Stimulated activated memory B cell treated with anti-CD40 and anti-IgM and Interleukin-4, amounts not matched to agents 10 μg/mL and 1 μg/mL and 100 μg/mL, for 72 hours (primary cell): ENCODE data around the gene SPINK7.

Source experiments
- ATAC-seq: fragments of 150-1000 bp; cut with Tn5 transposase; 2 replicates; pipeline ENCODE4 v1.10.0; 2021
- H3K27ac Mint-ChIP-seq: one replicate; pipeline ENCODE4 v1.8.0; 2022; ENCODE audit warnings: mild to moderate bottlenecking, mixed read lengths
- H3K27me3 Mint-ChIP-seq: one replicate; pipeline ENCODE4 v1.8.0; 2022; ENCODE audit warnings: mixed read lengths
- H3K36me3 Mint-ChIP-seq: one replicate; pipeline ENCODE4 v1.8.0; 2022; ENCODE audit warnings: mixed read lengths
- H3K4me1 Mint-ChIP-seq: one replicate; pipeline ENCODE4 v1.8.0; 2022; ENCODE audit warnings: mixed read lengths
- H3K4me3 Mint-ChIP-seq: one replicate; pipeline ENCODE4 v1.8.0; 2022; ENCODE audit warnings: mild to moderate bottlenecking, moderate library complexity, mixed read lengths
- H3K9me3 Mint-ChIP-seq: one replicate; pipeline ENCODE4 v1.8.0; 2022; ENCODE audit warnings: mixed read lengths

The SPINK7 gene

DNA sequence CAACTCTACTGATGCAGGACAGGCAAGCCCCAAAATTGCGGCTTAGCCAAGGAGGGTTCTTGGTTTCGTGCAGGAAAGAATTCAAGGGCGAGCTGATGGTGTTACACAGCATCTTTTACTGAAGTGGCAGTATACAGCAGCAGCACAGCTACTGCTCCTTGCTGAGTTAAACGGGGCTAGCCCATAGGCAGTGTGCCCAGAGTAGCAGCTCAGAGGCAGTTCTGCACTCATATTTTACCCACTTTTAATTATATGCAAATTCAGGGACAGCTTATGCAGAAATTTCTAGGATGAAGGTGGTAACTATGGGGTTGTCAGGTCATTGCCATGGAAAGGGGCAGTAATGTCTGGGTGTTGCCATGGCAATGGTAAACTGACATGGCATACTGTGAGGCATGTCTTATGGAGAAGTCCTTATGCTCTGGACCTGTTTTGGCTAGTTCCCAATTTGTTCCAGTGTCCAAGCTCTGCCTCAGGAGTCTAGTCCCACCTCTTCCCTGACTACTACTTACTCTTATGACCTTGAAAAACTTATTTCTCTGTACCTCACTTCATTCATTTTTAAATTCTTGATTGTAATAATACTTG lies 21.1 kb downstream of the SPINK7 start:
- Mint-ChIP-seq H3K27me3 (peaks cover 8% of the 10 kb centered on the region), H3K4me1 (peaks cover 5% of the 10 kb centered on the region), H3K27ac (no peak overlapping the region), H3K9me3 (peaks cover 15% of the 10 kb centered on the region), H3K36me3 (peaks cover 5% of the 10 kb centered on the region), H3K4me3 (no peak overlapping the region)
- no peak for ATAC-seq

DNA sequence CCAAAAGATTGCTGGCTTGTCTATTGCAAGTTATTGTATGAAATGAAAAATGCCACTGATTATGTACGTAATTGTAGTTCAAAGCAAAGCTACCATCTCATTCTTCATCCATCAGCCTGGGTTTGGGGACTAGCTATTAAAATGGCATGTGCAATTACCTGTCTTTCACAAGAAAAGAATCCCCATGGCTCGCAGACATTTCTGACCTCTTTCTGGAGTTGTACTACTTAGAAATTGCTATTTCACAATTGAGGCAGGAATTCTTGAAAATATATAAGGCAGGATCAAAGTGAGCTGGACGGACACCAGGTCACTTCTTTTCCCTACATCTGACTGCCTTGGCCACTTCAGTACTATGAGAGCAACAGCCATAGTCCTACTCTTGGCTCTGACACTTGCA lies 23.0 kb downstream of the SPINK7 start, which contains the start of gene SPINK9:
TSS of gene SPINK9 (plus strand) at position 301 of the 400 bp plus-strand sequence. CDS start at position 356, 55 bp downstream.
- Mint-ChIP-seq H3K9me3 (peaks cover 6% of the 10 kb centered on the region), H3K4me3 (no peak within 1 kb of the TSS), H3K36me3 (peaks cover 5% of the 10 kb centered on the region), H3K27me3 (peaks cover 8% of the 10 kb centered on the region), H3K4me1 (peaks cover 5% of the 10 kb centered on the region), H3K27ac (no peak within 1 kb of the TSS)
- no peak for ATAC-seq

DNA sequence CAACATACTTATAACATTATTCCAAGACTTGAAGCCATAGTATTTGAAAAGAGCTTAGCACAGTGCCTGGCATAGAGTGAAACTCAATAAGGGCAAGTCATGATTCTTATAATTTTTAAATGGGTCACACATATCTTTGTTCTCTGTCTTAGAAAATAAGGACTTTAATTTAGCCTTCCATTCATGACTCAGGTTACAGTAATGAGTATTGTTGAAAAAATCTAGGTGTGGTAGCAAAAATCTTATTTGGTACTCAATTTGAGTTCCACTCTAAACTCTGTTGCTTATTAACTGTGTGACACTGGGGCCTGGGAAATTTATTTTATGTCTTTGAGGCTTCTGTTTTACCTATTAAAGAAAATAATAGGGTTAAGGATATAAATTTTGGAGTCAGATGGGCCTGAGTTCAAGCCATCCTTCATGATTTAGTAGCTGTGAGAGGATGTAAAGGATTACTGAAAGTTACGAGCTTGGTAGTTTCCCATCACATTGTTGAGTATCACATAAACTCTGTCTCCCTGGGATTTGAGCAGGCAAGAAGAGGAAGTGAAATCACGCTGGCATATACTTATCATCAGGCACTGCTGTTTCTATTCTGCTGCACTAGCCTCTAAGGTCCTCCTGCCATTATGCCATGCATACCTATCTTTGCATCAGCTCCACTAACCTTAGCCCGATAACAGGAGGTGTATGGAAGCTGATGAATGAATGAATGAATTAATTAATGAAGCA lies 24.6 kb downstream of the SPINK7 start:
- no peaks in the 10 kb centered on the region for H3K9me3 Mint-ChIP-seq
- H3K4me1 Mint-ChIP-seq: peaks cover 5% of the 10 kb centered on the region
- no peaks in the 10 kb centered on the region for H3K27me3 Mint-ChIP-seq
- no peak overlapping the region for H3K4me3 Mint-ChIP-seq
- peaks cover 3% of the 10 kb centered on the region for H3K36me3 Mint-ChIP-seq
- ATAC-seq: peak; percentile 74
- no peak overlapping the region for H3K27ac Mint-ChIP-seq

DNA sequence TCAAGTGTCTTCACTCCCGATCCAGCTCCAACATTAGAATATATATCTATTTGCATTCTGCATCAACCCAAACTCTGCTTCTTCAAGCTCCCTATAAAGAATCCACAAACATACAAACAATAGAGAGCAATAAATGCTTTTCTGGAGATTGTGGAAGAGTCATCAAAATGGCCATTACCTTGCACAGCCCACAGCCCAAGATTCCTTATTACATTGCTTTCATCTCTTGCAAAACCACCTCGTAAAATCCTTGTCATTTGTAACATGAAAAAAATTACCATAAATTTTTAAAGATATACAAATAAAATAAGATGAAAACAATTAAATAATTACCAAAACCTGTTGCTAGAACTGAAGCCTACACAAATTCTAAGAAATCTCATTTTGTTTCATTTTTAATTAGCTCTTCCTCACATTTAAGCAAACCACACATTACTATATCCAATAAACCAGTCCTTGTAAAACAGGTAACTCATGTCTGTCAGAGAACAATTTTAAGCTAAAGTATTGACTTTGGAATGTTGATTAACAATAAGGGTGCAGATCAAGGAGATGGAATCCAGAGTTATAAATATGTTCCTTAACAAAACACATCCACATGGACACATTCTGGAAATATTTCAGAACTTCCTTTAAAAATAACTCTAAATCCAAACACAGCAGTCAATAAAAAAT lies 30.3 kb downstream of the SPINK7 start:
- Mint-ChIP-seq H3K27me3 (no peaks in the 10 kb centered on the region), H3K36me3 (peaks cover 5% of the 10 kb centered on the region), H3K4me3 (no peak overlapping the region), H3K4me1 (no peaks in the 10 kb centered on the region), H3K9me3 (no peaks in the 10 kb centered on the region), H3K27ac (no peak overlapping the region)
- no peak for ATAC-seq

DNA sequence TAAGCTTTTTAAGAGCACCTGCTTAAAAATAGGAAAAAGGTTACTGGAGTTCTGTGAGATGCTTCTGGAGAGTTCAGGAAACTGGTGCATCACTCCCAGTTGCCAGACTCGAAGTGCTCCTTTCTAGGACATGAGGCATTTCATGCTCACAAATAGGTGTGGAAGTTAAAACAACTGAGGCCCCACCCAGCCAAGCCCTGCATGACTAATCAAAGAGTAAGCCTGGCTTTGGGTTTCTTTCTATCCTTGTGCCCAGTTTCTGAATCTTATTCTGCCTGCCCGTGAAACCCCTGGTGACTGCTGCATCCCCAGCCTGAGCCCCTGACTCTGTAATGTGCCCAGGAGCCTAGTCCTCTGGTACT lies 30.8 kb downstream of the SPINK7 start:
- Mint-ChIP-seq H3K4me1 (no peaks in the 10 kb centered on the region), H3K36me3 (peaks cover 5% of the 10 kb centered on the region), H3K4me3 (no peak overlapping the region), H3K27ac (no peak overlapping the region), H3K9me3 (no peaks in the 10 kb centered on the region), H3K27me3 (no peaks in the 10 kb centered on the region)
- no peak for ATAC-seq

DNA sequence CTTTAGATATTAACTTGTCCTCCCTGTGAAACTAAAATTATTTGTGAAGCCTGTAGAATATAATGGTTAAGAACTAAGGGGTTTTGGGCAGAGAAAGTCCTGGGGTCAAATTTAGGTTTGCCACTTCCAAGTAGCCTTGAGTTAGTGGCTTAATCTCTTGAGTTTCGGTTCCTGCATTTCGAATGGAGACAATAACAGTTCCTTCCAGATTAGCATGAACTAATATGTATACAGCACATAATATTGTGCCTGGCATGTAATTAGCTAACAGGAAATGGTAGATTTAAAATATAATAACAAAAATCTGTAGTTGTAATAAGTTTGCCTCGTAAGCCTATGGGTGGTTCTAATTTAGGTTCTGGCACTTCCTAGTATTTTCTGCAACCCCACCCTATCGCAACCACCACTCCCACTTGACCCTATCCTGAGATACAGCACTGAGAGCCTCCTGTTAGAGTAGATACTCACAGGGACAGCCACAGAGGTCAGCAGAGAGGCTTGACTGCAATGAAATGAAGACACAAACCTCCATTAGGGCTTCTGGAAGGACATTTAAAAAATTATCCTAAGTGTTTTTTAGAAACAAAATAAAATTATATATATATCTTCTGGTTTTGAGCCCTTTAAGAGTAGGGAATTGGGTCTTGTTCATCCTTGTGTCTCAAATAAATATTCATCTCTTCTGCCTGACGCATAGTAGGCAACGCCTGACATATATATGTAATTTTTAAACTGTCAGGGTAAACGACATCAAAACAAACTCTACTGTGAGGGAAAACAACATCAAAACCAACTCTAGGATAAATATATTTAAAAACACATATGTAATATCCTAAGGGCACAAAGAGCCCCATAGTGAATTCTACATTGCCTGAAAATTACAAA lies 31.6 kb downstream of the SPINK7 start:
- H3K27ac Mint-ChIP-seq: no peak overlapping the region
- H3K9me3 Mint-ChIP-seq: no peaks in the 10 kb centered on the region
- peaks cover 5% of the 10 kb centered on the region for H3K36me3 Mint-ChIP-seq
- no peaks in the 10 kb centered on the region for H3K4me1 Mint-ChIP-seq
- H3K27me3 Mint-ChIP-seq: no peaks in the 10 kb centered on the region
- no peak overlapping the region for H3K4me3 Mint-ChIP-seq
- no peak for ATAC-seq

DNA sequence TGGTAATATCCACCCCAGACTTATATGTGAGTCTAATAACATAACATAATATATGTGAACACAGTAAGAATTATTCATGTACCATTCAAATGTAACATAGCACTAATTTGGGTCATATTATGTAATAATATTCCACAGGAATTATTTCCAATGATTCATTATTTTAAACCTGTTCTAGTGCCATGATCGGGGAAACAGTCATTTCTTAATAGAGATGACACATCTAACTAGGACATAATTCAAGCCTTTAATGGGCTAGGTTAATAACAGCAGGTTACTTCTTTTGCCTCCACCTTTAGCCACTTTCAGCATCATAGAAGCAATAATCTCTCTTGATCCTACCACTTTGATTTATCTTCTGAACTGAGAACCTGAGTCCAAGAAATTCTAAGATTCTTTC lies 35.5 kb downstream of the SPINK7 start:
- H3K4me1 Mint-ChIP-seq: no peaks in the 10 kb centered on the region
- no peak for ATAC-seq
- no peak overlapping the region for H3K4me3 Mint-ChIP-seq
- H3K9me3 Mint-ChIP-seq: no peaks in the 10 kb centered on the region
- no peaks in the 10 kb centered on the region for H3K27me3 Mint-ChIP-seq
- no peaks in the 10 kb centered on the region for H3K36me3 Mint-ChIP-seq
- no peak overlapping the region for H3K27ac Mint-ChIP-seq

DNA sequence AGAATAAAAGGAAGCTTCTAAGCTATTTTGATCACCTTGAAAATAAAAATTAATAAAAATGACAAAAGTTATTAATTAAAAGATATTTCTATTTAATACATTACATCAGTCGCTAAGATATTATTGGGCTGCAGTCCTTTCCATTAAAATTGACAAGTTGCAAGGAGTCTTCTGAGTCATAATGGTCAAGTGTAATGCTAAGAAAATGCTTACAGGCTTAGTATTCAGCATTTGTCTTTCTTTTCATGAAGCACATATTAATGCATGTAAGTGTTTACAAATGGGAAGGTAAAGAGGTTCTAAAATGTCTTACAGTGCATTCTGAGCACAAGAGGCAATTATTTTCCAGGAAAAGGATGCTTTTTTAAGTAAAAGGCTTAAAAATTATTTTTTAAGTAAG lies 40.5 kb downstream of the SPINK7 start:
- no peak overlapping the region for H3K27ac Mint-ChIP-seq
- no peak for ATAC-seq
- H3K4me3 Mint-ChIP-seq: no peak overlapping the region
- H3K36me3 Mint-ChIP-seq: no peaks in the 10 kb centered on the region
- H3K9me3 Mint-ChIP-seq: no peaks in the 10 kb centered on the region
- H3K27me3 Mint-ChIP-seq: no peaks in the 10 kb centered on the region
- H3K4me1 Mint-ChIP-seq: no peaks in the 10 kb centered on the region

DNA sequence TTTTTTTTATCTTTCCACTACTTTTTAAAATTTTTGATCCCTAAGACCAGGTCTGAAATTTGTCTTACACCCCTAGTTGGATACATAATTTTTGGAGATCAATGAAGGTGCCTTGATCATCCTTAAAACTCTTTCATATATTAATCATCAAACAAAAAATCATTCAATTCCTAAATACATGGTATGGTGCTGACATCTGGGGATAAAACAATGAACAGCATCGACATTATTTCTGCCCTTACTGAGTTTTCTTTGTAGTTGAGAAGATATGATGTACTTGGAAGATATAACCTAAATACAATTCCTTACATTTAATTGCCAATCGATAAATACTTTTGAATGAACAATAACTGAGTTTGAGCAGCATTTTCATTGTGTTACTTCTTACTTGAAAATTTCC lies 41.4 kb downstream of the SPINK7 start:
- no peak overlapping the region for H3K27ac Mint-ChIP-seq
- no peaks in the 10 kb centered on the region for H3K9me3 Mint-ChIP-seq
- no peaks in the 10 kb centered on the region for H3K36me3 Mint-ChIP-seq
- no peaks in the 10 kb centered on the region for H3K27me3 Mint-ChIP-seq
- ATAC-seq: no peak
- no peak overlapping the region for H3K4me3 Mint-ChIP-seq
- H3K4me1 Mint-ChIP-seq: no peaks in the 10 kb centered on the region

DNA sequence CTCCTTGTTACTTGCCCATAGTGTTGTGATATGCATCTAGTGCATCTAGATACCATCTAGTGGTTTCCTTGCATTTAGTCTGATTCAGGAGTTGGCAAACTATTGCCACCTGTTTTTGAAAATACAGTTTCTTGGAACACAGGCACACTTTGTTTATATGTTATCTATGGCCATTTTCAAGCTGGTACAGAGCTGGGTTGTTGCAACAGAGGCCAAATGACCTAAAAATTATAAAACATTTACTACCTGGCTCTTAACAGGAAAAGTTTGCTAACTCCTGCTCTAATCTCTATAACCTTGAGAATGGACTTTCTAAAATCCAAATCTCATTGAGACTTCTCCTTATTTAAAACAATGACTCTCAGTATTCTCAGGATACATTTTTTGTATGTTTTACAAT lies 52.1 kb downstream of the SPINK7 start:
- Mint-ChIP-seq H3K36me3 (peaks cover 13% of the 10 kb centered on the region), H3K27ac (no peak overlapping the region), H3K9me3 (peaks cover 8% of the 10 kb centered on the region), H3K4me3 (no peak overlapping the region), H3K4me1 (no peaks in the 10 kb centered on the region), H3K27me3 (no peaks in the 10 kb centered on the region)
- no peak for ATAC-seq
